NCI-H2081 treated with DMSO at 0.1 percent for 48 hours (cell line): ENCODE data around the gene SLC35B2.

Experiments
- DNase-seq: peaks from one replicate; lab custom pipeline; 2025; lab: John Stamatoyannopoulos, UW

Gene SLC35B2

DNA sequence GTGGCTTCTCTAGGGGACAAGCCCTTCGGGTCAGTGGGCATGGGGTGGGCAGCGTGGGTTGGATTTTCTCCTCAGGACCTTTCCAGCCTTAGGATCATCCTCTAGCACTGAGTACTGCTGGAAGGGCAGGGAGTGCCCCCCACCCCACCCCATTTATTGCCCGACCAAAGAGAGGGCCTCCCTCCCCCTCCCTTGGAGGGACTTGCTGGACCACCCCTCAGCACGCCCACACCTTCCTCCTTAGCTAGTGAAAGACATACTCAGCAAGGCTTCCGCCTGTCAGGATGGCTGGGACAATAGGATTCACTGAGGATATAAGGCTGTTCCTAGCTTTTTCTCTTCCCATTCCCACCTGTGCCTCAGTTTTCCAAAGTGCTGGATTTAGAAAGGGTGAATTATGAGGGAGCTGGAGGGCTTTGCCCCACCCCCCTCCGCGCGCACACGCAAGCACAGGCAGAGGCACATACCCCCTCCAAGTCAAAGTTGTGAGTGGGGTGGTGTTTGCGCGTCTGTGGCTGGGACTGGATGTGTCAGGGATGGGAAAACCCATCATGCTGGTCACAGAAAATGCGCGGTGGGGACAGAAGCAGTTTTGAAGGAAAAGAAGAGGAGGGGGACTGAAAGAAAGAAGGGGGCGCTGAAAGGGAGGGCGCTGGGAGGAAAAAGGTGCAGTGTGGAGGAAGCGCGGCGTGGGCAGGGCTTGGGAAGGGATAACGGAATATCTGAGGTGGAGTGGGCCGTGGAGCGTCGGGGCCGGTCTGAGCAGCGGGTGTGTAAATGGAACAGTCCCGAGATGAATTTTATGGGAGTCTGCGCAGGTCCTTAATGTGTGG lies 34.6 kb downstream of the SLC35B2 start:
- DNase-seq: no peak

GRCh38 chr6:44221961-44222335 lies 35.4 kb downstream of the SLC35B2 start:
- DNase-seq: no peak

DNA sequence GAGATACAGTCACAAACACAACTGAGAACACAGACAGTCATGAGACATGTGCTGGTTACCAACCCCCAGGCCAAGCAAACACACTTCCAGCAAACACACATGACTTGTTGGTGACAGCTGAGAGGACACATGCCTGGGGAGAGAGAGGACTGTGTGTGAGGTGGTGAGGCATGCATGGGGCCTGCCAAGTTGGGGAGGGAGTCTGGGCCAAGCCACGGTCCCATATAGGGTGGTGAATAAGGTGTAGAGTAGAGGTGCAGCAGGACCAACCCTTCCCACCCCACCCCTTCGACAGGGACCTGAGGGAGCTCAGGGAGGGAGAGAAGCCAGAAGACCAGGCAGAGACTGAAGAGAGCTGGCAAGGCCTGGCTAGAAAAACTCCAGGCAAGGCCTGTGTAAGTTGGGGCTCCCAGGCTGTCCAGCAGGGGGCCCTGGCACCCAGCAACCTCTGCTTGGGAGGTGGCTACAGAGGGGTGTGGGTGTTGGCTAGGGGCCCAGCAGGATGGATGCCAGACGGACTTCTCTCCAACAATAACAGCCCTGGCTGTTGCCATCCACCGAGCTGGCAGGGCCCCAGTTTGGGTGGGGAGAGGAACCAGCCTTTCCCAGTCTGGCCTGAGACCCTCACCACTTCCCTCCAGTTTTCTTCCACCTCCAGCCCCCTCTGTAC lies 35.9 kb downstream of the SLC35B2 start:
- no peak for DNase-seq

GRCh38 chr6:44220913-44221290 lies 36.4 kb downstream of the SLC35B2 start:
- no peak for DNase-seq

GRCh38 chr6:44219815-44220784 lies 37.2 kb downstream of the SLC35B2 start:
- DNase-seq: no peak

DNA sequence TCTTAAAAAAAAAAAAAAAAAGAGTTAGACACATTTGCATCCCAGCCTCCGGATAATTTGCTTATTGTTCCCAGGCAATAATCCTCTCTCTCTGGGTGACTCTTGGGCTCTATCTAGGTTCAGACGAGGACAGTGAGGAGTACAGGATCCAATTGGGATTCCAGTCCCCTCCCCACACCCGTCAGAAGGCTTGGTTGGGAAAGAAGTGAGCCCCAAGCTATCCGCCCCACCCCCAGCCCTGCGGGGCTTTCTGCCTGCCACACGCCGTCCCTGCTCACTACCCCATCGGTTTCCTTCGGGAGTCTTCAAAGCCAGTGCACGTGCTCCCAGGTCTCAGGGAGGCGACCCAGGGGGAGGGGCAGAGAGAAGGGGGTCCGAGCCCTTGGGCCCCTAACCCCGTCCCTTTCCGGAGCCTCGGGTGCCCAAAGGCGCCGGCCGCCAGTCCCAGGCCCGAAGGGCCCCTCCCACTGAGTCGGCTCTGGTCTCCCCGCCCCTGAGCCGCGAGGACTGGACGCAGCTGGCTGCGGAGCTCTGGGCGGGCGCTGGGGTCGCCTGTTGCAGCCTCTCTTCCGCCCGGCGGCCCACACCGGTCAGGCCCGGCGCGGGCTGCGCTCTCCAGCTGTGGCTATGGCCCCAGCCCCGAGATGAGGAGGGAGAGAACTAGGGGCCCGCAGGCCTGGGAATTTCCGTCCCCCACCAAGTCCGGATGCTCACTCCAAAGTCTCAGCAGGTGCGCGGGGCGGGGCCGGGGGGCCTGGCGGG lies 38.1 kb downstream of the SLC35B2 start:
- no peak for DNase-seq

GRCh38 chr6:44217332-44218143 lies 39.8 kb downstream of the SLC35B2 start:
- DNase-seq: no peak

DNA sequence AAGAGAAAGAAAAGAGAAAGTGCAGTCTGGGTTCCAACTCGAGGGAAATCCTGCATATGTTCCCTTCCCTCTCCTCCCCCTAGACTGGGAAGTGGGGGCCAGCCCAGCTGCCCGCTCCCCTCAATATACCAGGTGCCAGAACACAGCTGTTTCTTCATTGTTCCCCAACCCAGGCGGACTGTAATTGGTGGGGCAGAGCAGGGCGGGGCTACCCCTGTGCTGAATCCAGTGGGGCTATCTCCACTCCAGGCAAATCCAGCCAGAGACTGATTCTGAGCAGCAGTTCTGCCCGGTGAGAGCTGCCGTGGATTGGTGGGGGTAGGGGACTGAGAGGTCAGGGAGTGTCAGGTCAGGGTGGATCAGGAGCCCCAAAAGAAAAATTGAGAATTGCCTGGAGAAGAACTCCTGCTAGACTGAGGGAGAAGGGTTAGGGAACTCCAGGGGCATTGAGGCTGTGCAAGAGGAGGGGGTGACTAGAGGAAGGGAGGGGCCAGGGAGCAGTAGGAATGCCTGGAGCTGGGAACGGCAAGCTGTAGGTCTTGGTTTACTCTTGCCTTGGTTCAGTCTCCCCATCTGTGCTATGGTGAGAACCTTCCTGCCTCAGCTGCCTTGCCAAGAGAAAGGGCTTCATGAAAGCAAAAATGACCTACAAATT lies 40.5 kb downstream of the SLC35B2 start, which contains the start of gene MYMX:
Gene MYMX (plus strand): TSS at position 250 of the 655 bp plus-strand sequence. CDS start 546 bp downstream, outside the sequence.
- DNase-seq: no peak

- DNase-seq: no peak
Observed at GRCh38 chr6:44214307-44214706, 43.0 kb downstream of the SLC35B2 start.

DNA sequence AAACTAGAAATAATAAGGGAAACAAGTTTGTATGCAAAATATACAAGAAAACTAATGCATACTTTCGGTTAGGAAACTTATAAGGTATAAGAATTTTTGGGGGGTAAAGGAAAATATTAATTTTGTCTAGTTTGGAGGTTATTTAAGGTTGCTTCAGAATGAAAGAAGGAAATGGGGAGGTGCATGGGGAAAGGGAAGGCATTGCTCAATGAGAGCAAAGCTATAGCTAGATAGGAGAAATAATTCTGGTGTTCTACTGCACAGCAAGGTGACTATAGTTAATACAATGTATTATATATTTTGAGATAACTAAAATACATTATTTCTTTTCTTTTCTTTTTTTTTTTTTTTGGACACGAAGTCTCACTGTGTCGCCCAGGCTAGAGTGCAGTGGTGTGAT lies 46.0 kb downstream of the SLC35B2 start:
- no peak for DNase-seq

- no peak for DNase-seq
Observed at GRCh38 chr6:44207966-44208365, 49.4 kb downstream of the SLC35B2 start.
